GM19239 (cell line): Measurements from ENCODE around the gene SLC35A5.

Experiments
- DNase-seq: peaks from one replicate; pipeline ENCODE4 v3.0.0; 2011; ENCODE audit warnings: low spot score; ENCODE audit not compliant: insufficient read length
- FAIRE-seq: peaks from 2 replicates; lab custom pipeline; 2011; peaks lifted over from hg19 to GRCh38; lab: Jason Lieb, UNC

SLC35A5 gene

DNA sequence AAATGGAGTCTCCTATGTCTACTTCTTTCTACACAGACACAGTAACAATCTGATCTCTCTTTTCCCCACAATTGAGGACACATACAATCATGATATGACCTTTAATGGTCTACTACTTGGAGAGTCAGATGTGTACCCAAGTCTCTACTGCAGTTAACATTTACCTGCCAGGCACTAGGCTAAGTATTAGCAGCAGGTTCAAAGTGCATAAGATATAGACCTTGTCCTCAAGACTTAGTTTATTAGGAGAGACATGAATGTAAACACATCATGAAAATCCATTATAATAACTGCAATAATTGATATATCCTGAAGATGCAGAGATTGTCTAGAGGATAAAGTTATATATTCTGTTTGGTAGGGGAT lies 3.1 kb downstream of the SLC35A5 start:
- no peak for FAIRE-seq
- no peak for DNase-seq

DNA sequence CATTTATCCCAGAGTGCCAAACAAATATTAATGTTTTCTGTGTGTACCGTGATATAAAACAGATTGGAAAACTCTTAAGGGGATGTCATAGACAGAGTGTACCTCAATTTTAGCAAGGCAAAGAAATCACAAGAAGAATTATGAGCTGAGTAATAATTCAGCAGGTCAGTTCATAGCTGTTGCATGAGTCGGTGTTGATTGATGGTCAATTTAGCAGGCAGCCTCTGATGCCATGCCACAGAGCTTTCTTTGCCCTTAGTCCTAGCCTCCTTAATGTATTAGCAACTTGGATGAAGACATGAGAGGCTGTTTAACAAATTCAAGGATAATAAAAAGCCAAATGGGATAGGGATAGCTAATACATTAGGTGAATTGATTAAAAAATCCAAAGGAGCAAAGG lies 6.8 kb downstream of the SLC35A5 start:
- no peak for FAIRE-seq
- no peak for DNase-seq

DNA sequence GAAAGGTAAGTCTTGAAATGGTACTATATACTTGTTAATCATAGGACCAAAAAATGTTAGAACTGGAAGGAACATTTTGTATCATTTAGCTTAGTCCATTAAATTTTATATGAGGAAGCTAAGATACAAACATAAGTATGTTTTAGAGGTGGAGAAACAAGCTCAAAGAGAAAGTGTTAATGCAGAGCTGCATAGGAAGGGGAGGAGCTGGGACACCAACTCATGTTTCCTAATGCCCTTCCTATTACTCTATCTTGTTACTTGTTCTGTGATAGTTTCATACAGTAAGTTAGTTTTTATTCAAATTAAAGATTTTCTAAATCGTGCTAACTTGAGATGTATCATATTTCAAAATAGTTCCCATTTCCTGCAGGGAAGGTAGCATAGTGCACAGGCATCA lies 7.4 kb downstream of the SLC35A5 start:
- DNase-seq: no peak
- peak; percentile 8 for FAIRE-seq

DNA sequence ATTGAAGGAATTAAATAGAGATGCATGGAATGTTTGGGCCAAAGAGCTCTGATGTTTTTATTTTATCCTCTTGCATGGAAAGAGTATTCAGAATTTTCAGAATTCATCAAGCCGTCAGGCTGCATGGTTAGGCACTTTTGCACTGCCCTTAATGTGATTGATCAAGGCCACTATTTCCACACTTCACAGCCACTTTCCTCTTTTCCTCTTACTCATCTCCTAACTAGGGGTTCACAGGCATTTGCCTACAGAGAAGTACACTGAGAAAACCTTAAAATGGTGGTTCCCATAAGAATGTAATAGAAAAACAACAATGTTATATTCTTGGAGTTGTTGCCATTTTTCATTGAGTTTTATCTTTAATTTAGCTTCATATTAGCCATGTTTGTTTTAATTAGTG lies 10.9 kb downstream of the SLC35A5 start:
- FAIRE-seq: no peak
- no peak for DNase-seq

DNA sequence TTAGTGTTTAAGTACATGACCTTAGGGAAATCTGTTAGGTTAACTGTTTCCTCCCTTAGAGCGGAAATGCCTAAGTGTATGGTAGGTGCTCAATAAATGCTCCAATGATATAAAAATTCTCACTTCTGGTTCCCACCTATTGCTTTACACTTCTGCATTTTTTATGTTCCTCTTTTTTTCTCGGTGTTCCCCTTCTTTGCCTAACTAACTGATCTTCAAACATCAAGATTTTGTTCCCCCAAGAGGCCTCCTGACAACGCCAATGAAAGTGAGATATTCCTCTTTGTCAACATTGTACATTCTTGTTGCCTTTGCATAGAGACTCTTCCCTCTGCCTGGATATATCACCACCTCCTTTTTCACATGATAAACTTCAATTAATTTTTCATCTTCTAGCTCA lies 17.4 kb downstream of the SLC35A5 start:
- FAIRE-seq: no peak
- DNase-seq: no peak

DNA sequence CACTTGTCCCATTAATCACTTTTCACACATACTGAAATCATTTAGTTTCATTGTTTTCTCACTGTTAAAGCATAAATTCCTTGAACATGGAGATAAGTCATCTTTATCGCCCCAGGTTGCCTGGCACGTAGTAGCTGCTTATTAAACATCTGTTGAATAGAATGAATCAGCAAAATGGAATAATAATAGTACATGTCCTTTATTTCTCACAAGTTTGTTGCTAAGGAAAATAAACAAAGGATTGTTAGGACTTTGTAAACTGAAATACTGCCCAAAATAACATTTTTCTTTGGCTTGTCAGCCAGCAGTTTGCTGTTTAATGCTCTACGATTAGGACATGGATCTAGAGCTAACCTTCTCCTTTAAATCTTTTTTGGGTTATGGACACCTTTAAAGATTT lies 17.9 kb downstream of the SLC35A5 start:
- FAIRE-seq (no peak), DNase-seq (no peak)

DNA sequence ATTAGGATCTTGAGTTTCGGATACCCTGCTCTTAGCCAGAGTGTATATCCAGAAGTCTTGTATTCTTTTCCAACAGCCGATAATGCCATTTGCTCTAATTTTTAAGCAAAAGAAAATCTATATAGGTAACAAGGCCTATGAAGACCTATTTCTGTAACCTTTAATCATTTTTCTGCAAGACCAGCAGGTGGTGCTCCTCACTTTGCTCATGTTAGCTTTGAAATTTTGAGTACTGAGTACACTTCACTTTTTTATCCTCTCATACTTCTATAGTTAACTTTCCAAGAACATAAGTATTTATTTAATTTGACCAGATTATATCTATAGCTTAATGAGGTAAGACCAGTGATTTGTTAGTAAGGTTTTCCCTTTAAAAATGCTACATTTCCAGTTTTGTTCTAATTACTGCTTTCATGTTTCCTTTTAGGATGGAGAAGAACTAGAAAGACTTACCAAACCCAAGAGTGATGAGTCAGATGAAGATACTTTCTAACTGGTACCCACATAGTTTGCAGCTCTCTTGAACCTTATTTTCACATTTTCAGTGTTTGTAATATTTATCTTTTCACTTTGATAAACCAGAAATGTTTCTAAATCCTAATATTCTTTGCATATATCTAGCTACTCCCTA lies 20.5 kb downstream of the SLC35A5 start:
- FAIRE-seq (peak; percentile 95), DNase-seq (no peak)

DNA sequence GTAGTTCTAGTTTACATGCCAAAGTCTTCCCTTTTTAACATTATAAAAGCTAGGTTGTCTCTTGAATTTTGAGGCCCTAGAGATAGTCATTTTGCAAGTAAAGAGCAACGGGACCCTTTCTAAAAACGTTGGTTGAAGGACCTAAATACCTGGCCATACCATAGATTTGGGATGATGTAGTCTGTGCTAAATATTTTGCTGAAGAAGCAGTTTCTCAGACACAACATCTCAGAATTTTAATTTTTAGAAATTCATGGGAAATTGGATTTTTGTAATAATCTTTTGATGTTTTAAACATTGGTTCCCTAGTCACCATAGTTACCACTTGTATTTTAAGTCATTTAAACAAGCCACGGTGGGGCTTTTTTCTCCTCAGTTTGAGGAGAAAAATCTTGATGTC lies 21.3 kb downstream of the SLC35A5 start:
- FAIRE-seq: no peak
- DNase-seq: no peak

DNA sequence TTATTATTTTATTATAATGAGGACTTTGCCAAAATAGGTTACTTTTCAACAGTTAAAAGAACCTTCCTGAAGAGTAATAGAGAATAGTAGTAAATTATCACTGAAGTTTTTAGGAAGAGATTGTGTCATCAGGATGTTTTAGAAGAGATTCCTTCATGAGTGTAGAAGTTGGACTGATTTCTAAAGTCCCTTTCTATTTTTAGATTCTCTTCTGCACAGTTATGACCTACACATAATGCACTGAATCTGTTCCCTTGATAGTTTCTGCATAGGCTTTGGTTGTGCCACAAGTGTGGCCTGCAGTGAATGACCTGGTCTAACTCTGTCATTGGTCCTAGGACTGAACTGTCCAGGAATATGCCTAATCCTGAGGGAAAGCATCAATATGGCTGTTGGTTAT lies 23.9 kb downstream of the SLC35A5 start:
- DNase-seq: no peak
- no peak for FAIRE-seq

DNA sequence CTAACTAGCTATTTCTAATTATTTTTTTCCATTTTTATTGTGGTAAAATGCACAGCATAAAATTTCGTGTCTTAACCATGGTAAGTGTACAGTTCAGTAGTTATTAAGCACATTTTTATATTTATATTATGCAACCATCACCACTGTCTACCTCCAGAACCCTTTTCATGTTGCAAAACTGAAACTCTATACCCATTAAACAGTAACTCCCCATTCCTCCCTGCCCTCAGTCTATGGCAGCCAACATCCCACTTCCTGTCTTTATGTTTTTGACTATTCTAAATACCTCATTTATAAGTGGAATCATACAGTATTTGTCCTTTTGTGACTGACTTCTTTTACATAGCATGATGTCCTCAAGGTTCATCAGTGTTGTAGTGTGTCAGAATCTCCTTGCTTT lies 25.5 kb downstream of the SLC35A5 start:
- FAIRE-seq: no peak
- DNase-seq: no peak

DNA sequence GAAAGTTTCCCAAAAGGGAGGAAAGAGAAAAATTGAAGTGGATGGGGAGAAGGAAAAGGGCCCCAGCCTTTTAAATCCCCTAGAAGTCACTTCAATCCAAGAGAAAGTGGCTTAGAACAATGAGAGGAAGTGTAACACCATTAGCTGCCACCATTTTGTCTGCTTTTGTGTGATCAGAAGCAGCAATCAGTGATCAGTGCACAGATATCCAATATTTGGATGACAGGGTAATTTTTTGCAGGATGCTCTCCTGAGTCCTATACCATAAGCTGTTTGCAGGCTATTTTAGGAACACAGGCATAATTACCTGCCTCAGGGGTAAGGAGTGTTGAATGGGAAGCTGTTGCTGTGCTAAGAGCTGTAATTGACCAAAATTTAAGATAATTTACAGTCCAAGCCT lies 31.4 kb downstream of the SLC35A5 start:
- FAIRE-seq: no peak
- DNase-seq: no peak

DNA sequence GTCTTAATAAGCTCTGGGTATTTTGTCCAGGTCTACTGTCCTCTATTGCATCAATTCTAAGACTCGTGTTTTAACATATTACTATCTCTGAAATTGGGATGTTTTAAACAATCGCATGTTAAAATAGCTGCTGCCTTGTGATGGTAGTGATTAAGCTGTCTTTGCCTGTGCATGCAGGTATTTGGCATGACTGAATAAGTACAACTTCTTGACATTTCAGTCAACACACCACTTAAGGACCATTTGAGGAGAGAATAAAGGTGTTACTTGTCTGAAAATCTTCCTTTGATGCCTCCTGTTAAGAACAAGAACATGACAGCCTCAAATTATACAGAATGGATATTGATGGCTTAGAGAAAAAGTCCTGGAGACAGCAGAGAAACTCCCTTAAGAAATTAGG lies 33.0 kb downstream of the SLC35A5 start:
- FAIRE-seq (no peak), DNase-seq (no peak)

DNA sequence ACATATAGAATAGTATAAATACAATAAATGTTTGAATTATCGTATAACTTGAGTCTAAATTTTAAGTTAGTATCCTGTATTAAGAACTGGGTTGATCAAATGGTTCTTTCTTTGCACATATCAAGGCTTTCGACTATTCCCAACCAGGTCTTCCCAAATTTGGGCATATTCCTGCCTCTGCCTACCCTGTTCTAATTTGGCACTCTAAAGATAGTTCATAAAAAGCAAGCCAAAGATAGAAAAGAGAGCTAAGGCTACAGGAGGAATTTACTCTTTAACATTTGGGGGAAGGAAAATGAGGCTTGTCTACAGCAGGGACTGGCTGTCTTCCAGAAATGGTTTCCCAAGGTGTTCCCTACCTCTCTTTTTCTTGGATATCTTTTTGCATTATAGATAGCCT lies 36.1 kb downstream of the SLC35A5 start:
- DNase-seq: no peak
- no peak for FAIRE-seq

DNA sequence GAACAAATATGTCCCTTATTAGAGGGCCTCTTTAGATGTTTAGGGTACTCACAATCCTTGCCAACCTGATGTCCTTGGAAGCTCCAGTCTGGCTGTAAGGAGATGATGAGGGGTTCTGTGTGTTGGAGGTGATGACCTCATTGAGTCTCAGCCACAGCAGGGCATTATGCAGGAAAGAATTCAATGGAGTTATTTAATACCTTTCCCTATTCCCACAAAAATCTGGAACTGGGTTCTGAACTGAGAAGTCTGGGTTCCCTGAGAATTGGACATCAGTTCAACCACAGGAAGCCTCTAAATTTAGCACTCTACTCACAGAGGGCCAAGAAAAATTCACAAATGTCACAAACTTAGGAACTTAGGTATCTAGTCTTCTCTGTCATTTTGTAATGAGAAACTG lies 36.9 kb downstream of the SLC35A5 start:
- FAIRE-seq: no peak
- no peak for DNase-seq

DNA sequence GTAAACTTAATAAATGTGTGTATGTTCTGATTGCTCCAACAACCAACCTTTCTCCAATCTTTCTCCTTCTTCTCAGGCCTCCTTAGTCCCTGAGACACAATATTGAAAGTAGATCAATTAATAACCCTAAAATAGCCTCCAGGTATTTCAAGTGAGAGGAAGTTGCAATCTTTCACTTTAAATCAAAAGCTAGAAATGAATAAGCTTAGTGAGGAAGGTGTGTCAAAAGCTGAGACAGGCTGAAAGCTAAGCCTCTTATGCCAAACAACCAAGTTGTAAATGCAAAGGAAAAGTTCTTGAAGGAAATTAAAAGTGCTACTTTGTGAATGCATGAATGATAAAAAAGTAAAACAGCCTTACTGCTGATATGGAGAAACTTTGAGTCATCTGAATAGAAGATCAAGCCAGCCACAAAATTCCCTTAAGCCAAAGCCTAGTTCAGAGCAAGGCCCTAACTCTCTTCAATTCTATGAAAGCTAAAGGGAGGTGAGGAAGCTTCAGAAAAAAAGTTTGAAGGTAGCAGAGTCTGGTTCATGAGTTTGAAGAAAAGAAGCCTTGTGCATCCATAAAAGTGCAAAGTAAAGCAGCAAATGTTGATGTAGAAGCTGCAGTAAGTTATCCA lies 40.5 kb downstream of the SLC35A5 start:
- FAIRE-seq (peak; percentile 87), DNase-seq (no peak)

DNA sequence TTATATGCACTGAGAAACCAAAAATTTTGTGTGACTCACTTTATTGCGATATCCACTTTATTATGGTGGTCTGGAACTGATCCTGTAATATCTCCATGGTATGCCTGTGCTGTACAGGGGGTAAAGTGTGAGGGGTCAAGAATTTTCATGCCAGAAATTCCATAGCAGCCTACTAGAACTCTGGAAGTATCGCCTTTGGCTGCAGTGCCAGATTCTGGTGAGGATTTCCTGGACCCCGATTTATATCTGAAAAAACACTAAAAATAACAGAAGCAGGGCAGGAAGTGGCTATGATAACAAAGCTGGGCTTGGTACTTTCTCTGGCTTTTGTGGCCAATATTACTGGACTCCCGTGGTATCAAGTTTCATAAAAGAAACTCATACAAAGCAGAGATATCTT lies 42.7 kb downstream of the SLC35A5 start:
- DNase-seq: no peak

DNA sequence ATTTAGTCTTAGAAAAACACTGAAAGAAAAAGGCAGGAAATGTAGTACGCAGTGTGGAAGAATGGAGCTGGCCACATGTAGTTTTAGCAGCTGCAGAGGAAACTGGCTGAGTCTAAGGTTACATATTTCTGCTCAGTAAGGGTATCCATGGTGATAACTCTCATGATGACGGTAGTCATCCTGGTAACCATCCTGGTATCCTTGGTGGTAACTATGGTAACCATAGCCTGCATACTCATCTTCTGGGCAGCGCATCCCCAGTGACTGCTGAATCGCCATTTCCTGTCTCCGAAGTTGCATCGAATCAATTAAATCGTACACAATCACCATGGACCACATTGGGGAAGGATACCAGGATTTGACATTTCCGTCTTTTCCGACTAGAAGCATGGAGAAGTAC lies 43.4 kb downstream of the SLC35A5 start:
- DNase-seq (no peak), FAIRE-seq (peak; percentile 31)

More for the DNA sequence above, 42.7 kb downstream of the SLC35A5 start:
- no peak for FAIRE-seq

DNA sequence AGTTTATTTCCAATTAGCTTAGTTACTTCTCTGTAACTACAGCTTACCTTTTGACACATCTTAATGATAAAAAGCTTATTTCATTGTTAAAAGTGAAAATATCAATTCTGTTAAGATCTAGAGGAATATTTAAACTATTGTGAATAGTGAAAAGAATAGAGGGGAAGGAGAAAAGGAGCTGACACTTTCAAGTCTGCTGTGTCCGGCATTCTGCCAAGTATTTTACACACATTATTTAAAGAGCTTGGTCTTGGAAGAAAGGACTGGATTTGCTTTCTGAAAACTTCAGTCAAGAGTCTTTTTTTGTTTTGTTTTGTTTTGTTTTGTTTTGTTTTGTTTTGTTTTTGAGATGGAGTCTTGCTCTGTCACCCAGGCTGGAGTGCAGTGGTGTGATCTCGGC lies 44.3 kb downstream of the SLC35A5 start:
- FAIRE-seq (no peak), DNase-seq (no peak)

DNA sequence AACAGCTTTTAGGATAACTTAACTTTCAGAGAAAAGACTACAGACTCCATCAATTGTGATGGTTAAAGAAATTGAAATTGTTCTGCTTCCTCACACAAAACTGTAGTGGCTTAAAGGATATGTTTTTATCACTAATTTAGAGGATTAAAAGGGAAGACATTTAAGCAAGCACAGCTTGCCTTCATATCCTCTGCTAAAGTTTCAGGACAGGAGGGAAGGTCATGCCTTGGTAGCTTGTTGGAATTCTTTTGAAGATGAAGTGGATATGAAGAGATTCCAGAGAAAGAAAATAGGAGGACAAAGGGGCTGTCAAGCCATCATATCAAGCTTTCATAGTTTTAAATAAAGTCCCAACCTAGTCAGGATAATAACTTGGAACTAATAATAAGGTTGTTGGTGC lies 46.0 kb downstream of the SLC35A5 start:
- no peak for FAIRE-seq
- no peak for DNase-seq

DNA sequence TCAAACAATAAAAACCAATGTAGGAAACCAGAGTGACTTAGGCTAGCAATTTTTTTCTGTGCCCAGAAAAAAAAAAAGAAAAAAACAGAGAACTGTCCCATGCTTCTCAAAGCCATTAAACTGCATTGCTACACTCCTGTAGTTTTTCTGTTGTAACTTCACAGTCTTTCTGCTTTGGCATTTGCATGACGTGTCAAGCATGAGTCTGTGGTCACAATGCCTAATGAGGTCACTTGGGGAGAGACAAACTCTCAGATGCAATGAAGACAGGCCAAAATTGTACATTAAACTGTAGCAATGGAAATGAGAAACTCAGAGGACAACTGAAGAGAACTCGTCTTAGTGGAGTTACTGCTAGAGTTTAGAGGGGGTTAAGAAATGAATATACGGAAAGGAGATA lies 48.3 kb downstream of the SLC35A5 start:
- DNase-seq (no peak), FAIRE-seq (no peak)

DNA sequence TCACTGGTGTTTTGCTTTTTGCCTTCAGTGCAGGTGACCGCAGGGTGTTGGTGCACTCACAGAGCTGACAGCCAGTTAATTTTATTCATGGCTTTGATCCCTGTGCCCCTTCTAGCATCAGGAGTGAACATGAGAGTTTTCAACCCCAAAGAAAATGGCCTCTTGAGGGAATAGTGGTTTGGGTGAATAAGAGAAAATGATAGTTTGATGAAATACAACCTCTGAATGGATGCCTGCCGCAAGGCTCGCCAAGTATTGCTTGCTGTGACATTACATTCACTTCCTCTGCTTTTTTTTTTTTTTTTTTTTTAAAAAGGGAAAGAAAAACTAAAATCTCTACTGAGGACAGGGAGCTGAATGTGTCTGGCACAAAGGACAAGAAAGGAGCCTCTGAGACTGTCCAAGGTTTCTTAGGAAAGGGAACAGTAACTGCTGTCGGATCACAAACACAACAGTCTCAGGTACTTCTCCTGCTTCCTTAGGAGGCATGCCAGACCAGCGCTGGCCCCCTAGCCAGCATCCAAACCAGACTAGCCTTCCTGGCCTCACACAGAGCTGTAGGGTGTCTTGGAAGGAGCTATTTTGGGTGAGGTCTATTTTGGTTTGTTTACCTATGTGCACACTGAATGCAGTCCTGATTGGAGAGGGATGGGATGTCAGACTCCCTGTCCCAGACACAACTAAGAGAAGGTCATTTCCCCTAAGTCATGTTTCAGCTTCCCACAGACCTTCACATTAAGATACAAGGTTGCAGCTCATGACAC lies 50.1 kb downstream of the SLC35A5 start:
- DNase-seq (no peak), FAIRE-seq (no peak)
